ENCODE results near the gene CEP89. TPM values are rescaled to one million over a fixed set of nuclear protein-coding genes. Genes with fewer than 3 reads are reported as not detected.
"Not testable (repeated sequence)": the region's sequence is repeated elsewhere in the genome, so short reads cannot be mapped to it uniquely, and the experiment has no call there.

Gene CEP89
- total RNA-seq, 1 donor from 2014 or later = 9.6 TPM

- DNase-seq (ENCODE audit: low read depth) = no peak
These were observed 76.4 kb downstream of the CEP89 start for GRCh38 chr19:32895384-32895783.

GRCh38 chr19:32891609-32892008, 80.1 kb downstream of the CEP89 start:
- DNase-seq (ENCODE audit: low read depth) = no peak

- DNase-seq (ENCODE audit: low read depth) = no peak
These were observed 80.9 kb downstream of the CEP89 start for GRCh38 chr19:32890841-32891240.

- no peak for DNase-seq (ENCODE audit: low read depth)
These were observed 81.4 kb downstream of the CEP89 start for GRCh38 chr19:32890326-32890725.

GRCh38 chr19:32889137-32889934, 82.4 kb downstream of the CEP89 start:
- no peak for DNase-seq (ENCODE audit: low read depth)

GRCh38 chr19:32887572-32888215, 84.1 kb downstream of the CEP89 start:
- DNase-seq (ENCODE audit: low read depth) = no peak

GRCh38 chr19:32886241-32886640, 85.5 kb downstream of the CEP89 start:
- DNase-seq (ENCODE audit: low read depth) = no peak

- not testable (repeated sequence) for DNase-seq (ENCODE audit: low read depth)
These were observed 86.5 kb downstream of the CEP89 start for GRCh38 chr19:32885255-32885654.

- no peak for DNase-seq (ENCODE audit: low read depth)
These were observed 90.0 kb downstream of the CEP89 start for GRCh38 chr19:32881766-32882165.

GRCh38 chr19:32880622-32881021, 91.1 kb downstream of the CEP89 start:
- no peak for DNase-seq (ENCODE audit: low read depth)

GRCh38 chr19:32879741-32880140, 92.0 kb downstream of the CEP89 start:
- no peak for DNase-seq (ENCODE audit: low read depth)

GRCh38 chr19:32878988-32879387, 92.8 kb downstream of the CEP89 start:
- no peak for DNase-seq (ENCODE audit: low read depth)

- DNase-seq (ENCODE audit: low read depth) = peak; percentile 28
These were observed 93.6 kb downstream of the CEP89 start for GRCh38 chr19:32877977-32878745.

- DNase-seq (ENCODE audit: low read depth) = no peak
These were observed 94.3 kb downstream of the CEP89 start for GRCh38 chr19:32877323-32877912.

- DNase-seq (ENCODE audit: low read depth) = no peak
These were observed 94.9 kb downstream of the CEP89 start for GRCh38 chr19:32876919-32877285.

- no peak for DNase-seq (ENCODE audit: low read depth)
These were observed 95.4 kb downstream of the CEP89 start for GRCh38 chr19:32876236-32876918.

- no peak for DNase-seq (ENCODE audit: low read depth)
These were observed 96.3 kb downstream of the CEP89 start for GRCh38 chr19:32875428-32875827.

GRCh38 chr19:32874605-32875004, 97.2 kb downstream of the CEP89 start:
- DNase-seq (ENCODE audit: low read depth) = no peak

GRCh38 chr19:32873247-32873959, 98.4 kb downstream of the CEP89 start:
- DNase-seq (ENCODE audit: low read depth) = no peak

GRCh38 chr19:32872391-32872790, 99.4 kb downstream of the CEP89 start:
- no peak for DNase-seq (ENCODE audit: low read depth)

All from myocyte (in vitro differentiated cells).